Loucy (cell line): ENCODE data around the gene GHSR.

Experiments used
- CTCF ChIP-seq: fragments of 200-600 bp; sonication (generic); conservative IDR thresholded peaks from 2 replicates; pipeline ENCODE4 v1.5.1; 2014; ENCODE audit warnings: mild to moderate bottlenecking, antibody characterized with exemption, low read length
- EZH2phosphoT487 ChIP-seq: fragments of 200-600 bp; IDR thresholded peaks from 2 replicates; pipeline ENCODE4 v1.6.1; 2018; ENCODE audit warnings: antibody characterized with exemption, mild to moderate bottlenecking, moderate library complexity, borderline replicate concordance

GRCh38 chr3:172437713-172438112 lies 10.5 kb downstream of the GHSR start:
- TF ChIP-seq CTCF, result no peak
- TF ChIP-seq EZH2phosphoT487, result no peak
